ENCODE results near the gene PSPH. TPM values are rescaled to one million over a fixed set of nuclear protein-coding genes. Genes with fewer than 3 reads are reported as not detected.

PSPH gene
- total and polyA plus RNA-seq, 3 donors from 2014 or later, result 16.6 to 21.5 (median 18.4) TPM

DNA sequence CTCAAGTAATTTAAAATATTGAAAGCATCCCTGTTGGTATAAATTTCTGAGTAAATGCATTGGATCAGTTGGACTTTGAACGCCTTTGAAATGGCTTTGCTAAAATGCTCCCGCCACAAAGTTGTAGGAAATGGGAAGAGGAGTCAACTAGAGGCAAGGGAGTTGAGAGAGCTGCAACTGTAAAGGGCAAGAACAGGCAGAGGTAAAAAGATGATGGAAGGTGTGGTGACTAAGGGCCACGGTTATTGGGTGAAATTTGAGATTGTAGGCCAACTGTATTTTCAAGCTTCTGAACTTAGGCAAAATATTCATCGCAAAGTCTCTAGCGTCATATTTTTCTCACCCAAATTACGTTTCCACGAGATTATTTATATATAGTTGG, 12.2 kb upstream of the PSPH start:
- 52 to 57% methylated on average over 7 of the region's 7 CpGs for WGBS, 2 donors
- Histone ChIP-seq H3K4me1 (peaks cover 4% of the 10 kb centered on the region), H3K27me3 (no peaks in the 10 kb centered on the region), H3K9me3 (no peaks in the 10 kb centered on the region), H3K36me3 (ENCODE audit: low read depth, missing control alignments) (no peaks in the 10 kb centered on the region), H3K27ac (peak overlapping the region; percentile 41 to 93), H3K4me3 (peak overlapping the region in 1 of 2 donors; percentile 96)
- intact Hi-C loops (cut with DNase I; ENCODE audit: low total_unique reads), result no loop called here
- TF ChIP-seq POLR2A (IDR thresholded peaks at IDR 0.05) (no peak), CTCF (IDR thresholded peaks at IDR 0.05) (no peak)
- DNase-seq, result no peak

DNA sequence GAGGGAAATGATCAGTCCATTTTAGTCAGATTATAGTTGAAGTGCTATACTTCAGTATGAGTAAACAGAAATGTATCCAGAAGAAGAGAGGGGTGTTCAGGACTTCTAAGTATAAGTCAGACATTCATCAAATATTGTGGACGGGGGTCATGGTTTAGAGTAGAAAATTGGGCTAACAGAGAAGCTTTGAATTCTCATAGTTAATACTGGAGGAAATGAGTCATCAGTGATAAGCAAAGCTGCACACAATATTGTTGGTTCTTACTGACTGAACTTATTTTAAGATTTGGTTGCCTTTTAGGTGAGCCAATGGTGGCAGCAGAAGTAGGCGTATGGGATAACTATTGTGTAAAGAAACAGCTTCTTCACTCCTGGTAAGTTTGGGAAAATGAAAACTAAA, 11.1 kb upstream of the PSPH start:
- no peaks in the 10 kb centered on the region for H3K9me3 ChIP-seq
- WGBS, 2 donors, result 72 to 74% methylated on average over 2 of the region's 2 CpGs
- H3K27me3 ChIP-seq, result no peaks in the 10 kb centered on the region
- H3K36me3 ChIP-seq (ENCODE audit: low read depth, missing control alignments), result no peaks in the 10 kb centered on the region
- no peak overlapping the region for H3K4me3 ChIP-seq
- H3K4me1 ChIP-seq, result peaks cover 4% of the 10 kb centered on the region
- intact Hi-C loops (cut with DNase I; ENCODE audit: low total_unique reads), result no loop called here
- TF ChIP-seq POLR2A (IDR thresholded peaks at IDR 0.05) (no peak), CTCF (IDR thresholded peaks at IDR 0.05) (no peak)
- no peak for DNase-seq
- H3K27ac ChIP-seq, result no peak overlapping the region

GRCh38 chr7:56053993-56054392, 2.7 kb upstream of the PSPH start:
- H3K4me1 ChIP-seq, result peaks cover 15% of the 10 kb centered on the region

GRCh38 chr7:56053379-56053778, 2.1 kb upstream of the PSPH start:
- H3K36me3 ChIP-seq (ENCODE audit: low read depth, missing control alignments), result no peaks in the 10 kb centered on the region
- intact Hi-C loops (cut with DNase I; ENCODE audit: low total_unique reads), result no loop called here

More at GRCh38 chr7:56053993-56054392, 2.7 kb upstream of the PSPH start:
- Histone ChIP-seq H3K9me3 (no peaks in the 10 kb centered on the region), H3K27ac (no peak overlapping the region), H3K36me3 (ENCODE audit: low read depth, missing control alignments) (no peaks in the 10 kb centered on the region), H3K4me3 (no peak overlapping the region), H3K27me3 (no peaks in the 10 kb centered on the region)
- no peak for TF ChIP-seq CTCF (IDR thresholded peaks at IDR 0.05)
- DNase-seq, result no peak
- 80 to 82% methylated on average over 2 of the region's 2 CpGs for WGBS, 2 donors
- intact Hi-C loops (cut with DNase I; ENCODE audit: low total_unique reads), result no loop called here

More at GRCh38 chr7:56053379-56053778, 2.1 kb upstream of the PSPH start:
- TF ChIP-seq POLR2A (IDR thresholded peaks at IDR 0.05) (no peak), CTCF (IDR thresholded peaks at IDR 0.05) (no peak)
- Histone ChIP-seq H3K9me3 (no peaks in the 10 kb centered on the region), H3K27ac (peak overlapping the region in 1 of 2 donors; percentile 9), H3K4me1 (peaks cover 15% of the 10 kb centered on the region), H3K27me3 (no peaks in the 10 kb centered on the region), H3K4me3 (no peak overlapping the region)
- WGBS, 2 donors, result 77 to 83% methylated on average over 9 of the region's 9 CpGs
- DNase-seq, result no peak

Data from testis (tissue), 3 donors.